Heart left ventricle (tissue), 13 donors: ENCODE measurements around the gene GNA15.

Source experiments
- CTCF ChIP-seq, 12 donors: fragments of 200-600 bp; sonication (generic) in 4 of 12; IDR thresholded peaks; one replicate each; pipeline versions ENCODE4 v1.5.0 to v1.8.0; 2018 to 2022; ENCODE audit warnings: antibody characterized with exemption in 12 of 12, mild to moderate bottlenecking in 5 of 12
- POLR2A ChIP-seq, 2 donors: fragments of 450-650 bp; IDR thresholded peaks; one replicate each; pipeline ENCODE4 v1.6.1; 2017; ENCODE audit warnings: antibody characterized with exemption in 2 of 2, mild to moderate bottlenecking in 2 of 2, moderate library complexity in 2 of 2
- donor health status: ischemic (EF 13 %, LVEDD 7.1; RV severe dilation, severe dysfunction).
- donor health status: DM: no; HTN: yes; CAD: no.
- donor health status: DM: no; HTN: no; CAD: no.
- donor health status: ischemic (EF 25% LVEDD 6.9; RV normal size, moderate dysfunction).
- donor health status: ischemic (EF 25% LVEDD 5.7; RV mildly dilated, moderate dysfunction).
- donor health status: ischemic (EF 35%, LVEDD 5.7; RV mildly dilated, moderate dysfunction).
- donor health status: nonischemic (EF 11% LVEDD 7.7; RV severe dilation, severe dysfunction).
- donor health status: DM: yes; HTN: yes; CAD: no.
- donor health status: PGD.
- donor health status: ischemic (EF 29% LVEDD 5.4; RV normal size, mild dysfunction).
- donor health status: nonischemic (EF 23%, LVEDD 6.1; RV moderate dilation, normal function).

GRCh38 chr19:3208317-3209207 lies 72.7 kb downstream of the GNA15 start:
- TF ChIP-seq POLR2A (IDR thresholded peaks at IDR 0.05): no peak
- no peak for TF ChIP-seq CTCF (IDR thresholded peaks at IDR 0.05)
